CD4-positive, alpha-beta T cell treated with Interleukin-17A for 1 hour (primary cell): Measurements from ENCODE around the gene ITPKB.
"Not testable (repeated sequence)": the region's sequence is repeated elsewhere in the genome, so short reads cannot be mapped to it uniquely, and the experiment has no call there.

Source experiments
- DNase-seq: peaks from one replicate; pipeline ENCODE4 v3.0.0-alpha.2; 2020

Gene ITPKB

GRCh38 chr1:226598955-226599354 is 140.1 kb downstream of the ITPKB start:
- DNase-seq = not testable (repeated sequence)

GRCh38 chr1:226598455-226598849 is 140.6 kb downstream of the ITPKB start:
- no peak for DNase-seq

DNA sequence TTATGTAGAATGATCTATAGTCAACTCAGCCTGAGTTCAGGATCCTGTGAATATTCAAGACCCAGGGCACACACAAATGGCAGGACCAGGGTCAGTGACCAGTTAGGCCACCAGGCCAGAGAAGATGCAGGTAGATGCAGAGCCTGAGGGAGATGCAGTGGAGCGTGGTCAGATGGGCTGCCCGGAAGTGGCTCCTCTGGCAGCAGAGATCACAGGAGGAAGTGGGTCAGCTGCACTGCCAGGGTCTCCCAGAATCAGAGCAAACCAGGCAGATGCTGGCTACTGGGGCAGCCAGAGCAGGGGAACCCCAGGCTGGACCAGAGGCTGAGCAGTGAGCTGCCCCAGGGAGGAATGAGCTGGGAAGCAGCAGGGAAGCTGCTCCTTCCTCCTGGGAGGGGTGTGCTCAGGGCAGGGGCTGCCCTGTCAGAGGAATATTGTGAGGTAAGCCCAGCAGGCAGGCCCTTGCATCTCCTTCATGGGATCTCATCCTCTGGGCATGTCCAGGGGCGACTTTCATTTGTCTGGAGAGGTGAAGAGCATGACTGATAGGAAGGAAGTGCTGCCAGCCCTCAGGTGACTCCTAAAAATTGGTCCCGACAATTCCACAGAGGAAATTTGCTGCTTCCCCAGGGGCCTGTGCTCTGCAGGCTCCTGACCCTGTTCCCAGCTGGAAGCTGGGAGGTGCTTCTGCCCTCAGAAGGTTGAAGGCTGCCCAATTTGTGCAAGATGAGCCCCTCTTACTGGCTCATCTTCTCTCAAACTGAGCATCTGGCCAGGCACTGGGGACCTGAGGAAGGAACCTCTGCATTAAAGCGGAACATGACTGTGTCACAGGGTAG is 141.2 kb downstream of the ITPKB start:
- no peak for DNase-seq

DNA sequence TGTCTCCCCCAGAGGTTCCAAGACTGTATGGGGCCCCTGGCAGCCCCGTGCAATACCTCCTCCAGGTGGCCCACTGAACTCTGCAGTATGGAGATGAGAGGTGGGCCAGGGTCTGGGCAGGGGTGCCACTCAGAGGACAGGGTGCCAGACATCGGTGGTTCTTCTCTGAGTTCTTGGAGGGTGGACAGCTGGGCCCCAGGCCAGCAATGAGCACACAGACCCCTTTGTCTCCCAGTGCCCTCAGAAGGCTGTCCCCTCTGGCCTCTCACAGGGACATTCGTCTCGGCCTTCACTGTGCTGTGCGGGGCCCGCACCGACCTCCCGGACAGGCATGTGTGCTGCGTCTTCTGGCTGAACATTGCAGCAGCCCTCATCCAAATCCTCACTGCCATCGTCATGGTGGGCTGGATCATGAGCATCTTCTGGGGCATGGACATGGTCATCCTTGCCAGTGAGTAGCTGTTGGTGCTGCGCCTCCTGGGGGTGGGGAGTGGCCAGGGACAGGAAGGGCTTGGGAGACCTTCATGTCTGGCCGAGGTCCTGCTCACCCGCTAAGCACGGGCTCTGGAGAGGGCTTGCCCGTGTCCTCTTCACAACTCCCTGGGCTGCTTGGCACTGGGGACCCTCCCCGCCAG is 142.4 kb downstream of the ITPKB start:
- DNase-seq = no peak

DNA sequence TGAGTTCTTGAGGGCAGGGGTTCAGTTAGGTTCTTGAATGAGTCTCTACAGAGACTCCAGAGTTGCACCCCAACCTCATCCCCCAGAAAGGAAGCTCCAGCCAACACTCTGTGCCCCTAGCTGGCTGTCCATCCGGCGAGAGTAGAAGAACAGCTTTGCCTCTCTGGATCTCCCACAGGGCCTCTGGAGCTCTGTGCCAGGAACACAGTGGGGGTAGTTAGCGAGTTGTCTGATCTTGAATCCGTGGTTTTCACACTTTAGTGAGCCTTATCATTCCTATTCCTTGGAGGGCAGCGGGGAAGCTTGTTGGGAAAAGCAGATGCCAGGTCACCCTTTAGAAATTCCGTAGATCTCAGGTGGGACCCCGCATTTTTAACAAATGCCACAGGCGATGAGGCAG is 145.5 kb downstream of the ITPKB start:
- no peak for DNase-seq

DNA sequence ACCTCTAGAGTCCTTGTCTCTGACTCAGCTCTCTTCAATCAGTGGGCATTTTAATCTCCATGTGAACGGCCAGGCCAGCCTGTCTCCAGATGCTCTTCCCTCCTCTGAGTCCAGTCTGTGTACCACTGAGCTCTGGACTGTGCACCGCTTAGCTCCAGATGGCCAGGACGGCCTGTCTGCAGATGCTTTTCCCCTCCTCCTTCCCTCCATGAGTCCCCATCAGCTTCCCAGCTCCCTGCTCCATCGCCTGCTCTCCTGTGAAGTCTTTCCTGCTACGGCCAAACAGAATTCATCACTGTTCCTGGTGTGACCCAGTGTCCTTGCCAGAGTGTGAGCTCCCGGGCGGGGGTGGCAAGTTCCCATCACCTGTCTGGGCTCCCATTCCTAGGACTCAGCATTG is 148.5 kb downstream of the ITPKB start:
- no peak for DNase-seq

GRCh38 chr1:226589008-226589733 is 149.9 kb downstream of the ITPKB start:
- no peak for DNase-seq

DNA sequence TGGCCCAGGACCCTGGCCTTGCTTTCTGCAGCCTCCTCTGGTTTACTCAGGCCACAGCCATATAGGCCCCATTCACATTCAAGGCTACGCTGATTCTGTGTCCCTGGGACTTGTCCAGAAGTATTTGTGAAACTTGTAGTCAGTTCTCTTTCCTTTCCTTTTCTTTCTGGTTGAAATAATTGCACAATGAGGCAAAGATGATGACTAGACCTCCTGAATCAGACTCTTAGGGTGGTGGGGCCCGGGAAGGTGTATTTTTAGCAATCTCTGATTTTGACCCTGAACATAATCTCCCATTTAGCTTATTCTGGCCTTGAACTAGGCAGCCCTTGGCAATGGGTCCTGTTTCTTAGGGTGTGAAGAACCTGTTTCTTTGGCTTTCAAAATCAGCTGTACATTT is 150.6 kb downstream of the ITPKB start:
- no peak for DNase-seq

- no peak for DNase-seq
These were observed 152.2 kb downstream of the ITPKB start for GRCh38 chr1:226586650-226587422.

DNA sequence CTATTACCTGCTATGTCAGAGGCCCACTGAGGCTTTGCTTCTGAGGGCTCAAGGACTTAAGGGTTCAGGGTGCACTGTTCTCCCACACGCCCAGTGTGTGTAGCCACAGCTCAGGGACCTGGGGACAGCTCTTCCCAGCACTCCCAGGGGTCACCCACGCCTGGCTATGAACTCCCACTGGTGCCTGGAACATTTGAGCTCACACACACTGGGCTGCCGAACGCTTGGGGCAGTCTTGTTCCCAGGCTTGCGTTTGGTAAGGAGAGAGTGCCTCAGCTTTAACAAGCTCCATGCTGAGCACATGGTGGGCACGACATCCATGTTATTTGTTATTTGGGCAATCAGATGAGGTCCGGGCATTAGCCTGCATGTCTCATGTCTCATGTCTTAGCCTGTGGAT is 153.0 kb downstream of the ITPKB start:
- no peak for DNase-seq

DNA sequence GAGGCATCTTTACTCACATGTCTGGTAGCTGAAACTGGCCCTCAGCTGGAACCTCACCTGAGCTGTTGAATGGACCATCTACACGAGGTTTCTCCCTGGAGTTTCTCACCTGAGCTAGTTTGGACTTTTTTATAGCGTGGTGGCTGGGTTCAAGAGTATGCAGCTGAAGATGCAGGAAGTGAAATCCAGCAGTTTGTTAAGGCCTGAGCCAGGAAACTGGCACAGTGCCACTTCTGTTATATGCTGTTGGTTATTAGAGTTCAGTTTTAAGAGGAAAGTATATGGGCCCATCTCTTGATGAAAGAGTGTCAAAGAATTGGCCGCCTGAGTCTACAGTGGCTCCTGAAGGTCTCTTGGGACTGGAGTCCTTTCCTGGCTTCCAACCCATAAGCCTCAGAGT is 154.9 kb downstream of the ITPKB start:
- no peak for DNase-seq

DNA sequence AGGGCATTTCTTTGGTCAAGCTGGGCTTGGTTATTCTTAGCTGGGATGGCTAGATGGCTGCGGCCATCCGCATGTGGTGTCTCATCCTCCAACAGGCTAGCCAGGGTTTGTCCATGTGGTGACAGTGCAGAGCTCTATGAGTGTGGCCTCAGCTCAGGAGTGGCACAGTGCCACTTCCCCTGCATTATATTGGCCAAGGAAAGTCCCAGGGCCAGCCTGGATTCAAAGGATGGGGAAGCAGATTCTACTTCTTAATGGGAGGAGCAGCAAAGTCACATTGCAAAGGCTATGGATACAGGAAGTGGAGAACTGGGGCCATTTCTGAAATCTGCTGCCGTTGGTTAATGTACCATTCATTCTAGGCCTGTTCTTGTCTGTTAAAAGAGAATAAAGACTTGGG is 156.1 kb downstream of the ITPKB start:
- no peak for DNase-seq
